GM19239 (cell line): Measurements from ENCODE around the gene PLPPR3.

Experiments
- DNase-seq: peaks from one replicate; pipeline ENCODE4 v3.0.0; 2011; ENCODE audit warnings: low spot score; ENCODE audit not compliant: insufficient read length
- FAIRE-seq: peaks from 2 replicates; lab custom pipeline; 2011; peaks lifted over from hg19 to GRCh38; lab: Jason Lieb, UNC

Gene PLPPR3, protein sequence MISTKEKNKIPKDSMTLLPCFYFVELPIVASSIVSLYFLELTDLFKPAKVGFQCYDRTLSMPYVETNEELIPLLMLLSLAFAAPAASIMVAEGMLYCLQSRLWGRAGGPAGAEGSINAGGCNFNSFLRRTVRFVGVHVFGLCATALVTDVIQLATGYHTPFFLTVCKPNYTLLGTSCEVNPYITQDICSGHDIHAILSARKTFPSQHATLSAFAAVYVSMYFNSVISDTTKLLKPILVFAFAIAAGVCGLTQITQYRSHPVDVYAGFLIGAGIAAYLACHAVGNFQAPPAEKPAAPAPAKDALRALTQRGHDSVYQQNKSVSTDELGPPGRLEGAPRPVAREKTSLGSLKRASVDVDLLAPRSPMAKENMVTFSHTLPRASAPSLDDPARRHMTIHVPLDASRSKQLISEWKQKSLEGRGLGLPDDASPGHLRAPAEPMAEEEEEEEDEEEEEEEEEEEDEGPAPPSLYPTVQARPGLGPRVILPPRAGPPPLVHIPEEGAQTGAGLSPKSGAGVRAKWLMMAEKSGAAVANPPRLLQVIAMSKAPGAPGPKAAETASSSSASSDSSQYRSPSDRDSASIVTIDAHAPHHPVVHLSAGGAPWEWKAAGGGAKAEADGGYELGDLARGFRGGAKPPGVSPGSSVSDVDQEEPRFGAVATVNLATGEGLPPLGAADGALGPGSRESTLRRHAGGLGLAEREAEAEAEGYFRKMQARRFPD

DNA sequence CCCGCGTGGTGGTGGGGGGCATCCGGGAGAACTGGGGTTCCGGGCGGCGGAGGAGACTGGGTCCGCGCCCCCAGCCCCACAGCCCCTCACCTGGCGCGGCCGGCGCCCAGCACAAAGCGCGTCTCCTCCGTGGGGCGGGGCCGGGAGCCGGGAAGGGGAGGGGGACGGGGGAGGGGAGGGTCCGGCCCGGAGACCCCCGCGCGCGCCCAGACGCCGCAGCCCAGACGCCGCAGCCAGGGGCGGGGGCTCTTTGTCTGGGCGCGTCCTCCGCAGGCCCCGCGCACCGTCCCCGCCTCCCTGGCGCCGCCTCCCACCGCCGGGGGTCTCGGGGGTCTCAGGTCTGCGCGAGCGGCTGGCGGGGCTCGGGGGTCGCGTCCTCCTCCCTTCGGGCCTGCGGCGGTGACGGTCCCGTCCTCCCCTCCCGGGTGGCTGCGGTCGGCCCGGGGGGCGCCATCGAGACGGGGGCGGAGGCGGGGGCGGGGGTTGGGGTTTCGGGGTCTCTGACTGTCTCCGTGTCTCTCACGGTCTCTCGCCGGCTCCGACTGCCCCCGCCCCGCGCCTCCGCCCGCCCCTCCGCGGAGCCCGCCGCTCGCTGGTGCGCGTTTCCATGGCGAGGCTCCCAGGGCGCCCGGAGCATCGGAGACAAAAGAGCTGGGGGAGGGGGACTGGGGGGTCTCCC is at the start of gene PLPPR3:
Gene PLPPR3 (minus strand): TSS at position 131 of the 679 bp plus-strand sequence. CDS start 396 bp downstream, outside the sequence.
- no peak for DNase-seq

DNA sequence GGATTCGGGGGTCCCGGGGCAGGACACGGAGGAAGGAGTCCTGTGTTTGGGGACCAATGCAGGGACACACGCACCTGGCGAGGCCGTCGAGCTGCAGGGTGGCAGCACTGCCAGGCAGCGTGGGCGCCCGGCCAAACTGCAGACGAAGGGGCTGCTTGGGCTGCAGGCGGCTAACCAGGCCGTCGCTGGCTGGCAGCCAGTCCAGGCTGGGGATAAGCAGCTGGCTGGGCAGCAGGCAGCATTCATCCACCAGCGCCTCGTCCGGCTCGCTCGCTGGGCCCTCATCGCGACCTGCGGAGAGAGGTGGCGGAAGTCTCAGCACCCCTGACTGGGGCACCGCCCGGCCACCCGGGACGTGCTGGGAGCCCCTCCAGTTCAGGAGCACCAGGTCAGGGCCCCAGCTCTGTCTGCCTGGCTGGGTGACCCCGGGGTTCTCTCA is 49.2 kb upstream of the PLPPR3 start:
- DNase-seq, result no peak
- FAIRE-seq, result no peak

More for the DNA sequence above, at the start of gene PLPPR3:
- FAIRE-seq, result no peak

DNA sequence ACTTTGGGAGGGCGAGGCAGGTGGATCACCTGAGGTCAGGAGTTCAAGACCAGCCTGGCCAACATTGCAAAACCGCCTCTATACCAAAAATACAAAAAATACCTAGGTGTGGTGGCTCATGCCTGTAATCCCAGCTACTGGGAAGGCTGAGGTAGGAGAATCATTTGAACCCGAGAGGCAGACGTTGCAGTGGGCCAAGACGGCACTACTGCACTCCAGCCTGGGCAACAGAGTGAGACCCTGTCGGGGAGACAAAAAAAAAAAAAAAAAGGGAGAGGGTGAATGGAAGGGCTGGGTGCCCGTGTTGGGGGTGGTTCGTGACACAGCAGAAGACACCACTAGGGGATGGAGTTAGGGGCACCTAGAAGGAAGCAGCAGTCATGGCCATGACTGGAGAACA is 48.6 kb upstream of the PLPPR3 start:
- FAIRE-seq (no peak), DNase-seq (no peak)

DNA sequence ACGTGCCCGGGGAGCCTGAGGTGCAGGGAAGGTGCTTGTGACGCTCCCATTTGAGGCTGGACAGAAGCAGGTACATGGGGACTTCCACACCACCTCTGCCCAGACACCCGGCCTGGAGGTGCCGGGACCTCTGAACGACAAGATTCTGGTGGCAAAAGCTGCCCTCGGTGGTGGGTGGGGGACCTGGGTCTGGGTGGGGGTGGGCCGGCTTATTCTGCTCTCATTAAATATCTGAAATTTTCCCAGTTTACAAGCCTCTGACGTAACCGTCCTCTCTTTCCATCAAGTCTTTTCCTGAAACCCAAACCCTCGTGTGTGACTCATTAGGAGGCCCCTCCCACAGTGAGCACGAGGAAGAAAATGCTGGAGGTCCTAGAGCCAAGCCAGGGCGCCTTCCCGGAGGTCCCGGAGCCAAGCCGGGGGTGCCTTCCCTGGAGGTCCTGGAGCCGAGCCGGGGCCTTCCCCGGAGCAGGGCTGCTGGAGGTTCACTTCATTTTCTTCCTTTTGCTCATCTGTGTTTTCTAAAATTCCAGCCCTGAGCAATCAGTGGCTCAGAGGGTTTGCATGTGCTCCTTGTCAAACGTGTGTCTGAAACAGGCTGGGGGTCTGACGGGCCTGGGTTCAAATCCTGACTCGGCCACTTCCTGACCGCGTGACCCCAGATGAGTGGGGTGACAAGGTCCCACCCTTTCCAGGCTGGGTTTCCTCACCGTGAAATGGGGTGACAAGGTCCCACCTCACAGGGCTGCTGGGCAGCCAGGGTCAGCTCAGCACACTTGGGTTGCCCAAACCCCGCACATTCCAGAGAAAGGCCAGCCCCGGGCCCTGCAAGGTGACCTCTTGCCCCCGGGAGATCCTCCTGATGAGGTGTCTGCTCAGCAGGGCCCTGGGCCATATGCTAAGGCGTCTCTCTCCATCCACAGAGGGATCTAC is 47.8 kb upstream of the PLPPR3 start:
- no peak for DNase-seq
- no peak for FAIRE-seq

DNA sequence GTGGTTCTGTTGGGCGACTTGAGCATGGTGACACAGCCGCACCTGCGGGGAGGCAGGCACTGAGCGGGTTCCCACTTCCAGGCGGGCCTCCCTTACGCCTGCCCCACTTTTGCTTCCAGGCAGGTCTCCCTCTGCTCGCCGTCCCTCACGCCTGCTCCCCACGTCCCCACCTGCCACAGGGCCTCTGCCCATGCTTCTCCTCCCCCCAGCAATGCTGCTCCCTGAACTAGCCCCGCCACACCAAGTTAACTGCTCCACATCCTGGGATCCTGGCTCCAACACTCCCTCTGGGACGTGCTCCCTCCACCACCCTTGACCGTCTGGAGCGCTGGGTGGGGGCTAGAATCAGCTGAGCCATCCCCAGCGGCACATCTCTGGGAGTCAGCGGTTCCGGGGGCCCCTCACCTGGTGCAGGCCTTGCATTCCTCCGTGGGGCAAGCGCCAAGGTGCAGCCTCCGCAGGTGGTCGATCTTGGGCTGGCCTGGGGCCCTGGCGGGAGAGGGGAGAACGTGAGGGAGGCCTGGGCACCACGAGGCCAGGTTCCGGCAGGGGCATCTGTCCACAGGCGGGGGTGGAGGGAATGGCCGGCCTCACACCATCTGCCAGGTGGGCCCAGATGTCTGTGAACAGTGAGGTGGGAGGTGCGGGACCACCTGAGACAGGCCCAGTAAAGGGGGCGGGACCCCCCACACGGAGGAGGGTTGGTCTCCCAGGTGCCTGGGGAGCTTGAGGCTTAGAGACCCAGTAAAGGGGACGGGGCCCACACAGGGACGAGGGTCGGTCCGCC is 46.9 kb upstream of the PLPPR3 start:
- DNase-seq (no peak), FAIRE-seq (no peak)

DNA sequence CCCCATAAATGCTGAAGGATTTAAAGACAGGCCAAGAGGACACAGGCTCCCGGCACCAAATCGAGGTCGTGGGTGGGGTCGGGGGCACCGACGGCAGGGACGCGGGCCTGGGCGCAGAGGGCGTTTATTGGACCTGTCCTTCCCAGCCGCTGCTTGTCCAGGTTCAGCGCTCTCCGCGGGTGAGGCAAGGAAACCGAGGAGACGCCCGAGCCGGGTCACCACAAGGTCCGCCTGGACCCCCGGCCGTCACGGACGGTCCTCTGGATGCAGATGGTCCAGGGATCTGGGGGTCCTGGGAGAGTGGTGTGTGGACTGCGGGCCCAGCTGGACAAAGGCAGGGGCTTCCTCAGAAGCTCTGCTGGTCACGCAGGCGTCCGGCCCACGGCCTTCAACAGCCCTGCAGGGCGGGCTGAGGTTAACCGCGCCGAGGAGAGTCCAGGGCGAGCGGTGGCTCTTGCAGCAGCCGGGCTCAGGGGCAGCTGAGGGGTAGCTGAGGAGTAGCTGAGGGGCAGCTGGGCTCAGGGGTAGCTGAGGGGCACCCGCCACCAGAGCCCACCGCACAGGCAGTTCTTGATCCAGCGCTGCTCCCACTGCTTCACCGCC is 46.2 kb upstream of the PLPPR3 start:
- FAIRE-seq (no peak), DNase-seq (no peak)

DNA sequence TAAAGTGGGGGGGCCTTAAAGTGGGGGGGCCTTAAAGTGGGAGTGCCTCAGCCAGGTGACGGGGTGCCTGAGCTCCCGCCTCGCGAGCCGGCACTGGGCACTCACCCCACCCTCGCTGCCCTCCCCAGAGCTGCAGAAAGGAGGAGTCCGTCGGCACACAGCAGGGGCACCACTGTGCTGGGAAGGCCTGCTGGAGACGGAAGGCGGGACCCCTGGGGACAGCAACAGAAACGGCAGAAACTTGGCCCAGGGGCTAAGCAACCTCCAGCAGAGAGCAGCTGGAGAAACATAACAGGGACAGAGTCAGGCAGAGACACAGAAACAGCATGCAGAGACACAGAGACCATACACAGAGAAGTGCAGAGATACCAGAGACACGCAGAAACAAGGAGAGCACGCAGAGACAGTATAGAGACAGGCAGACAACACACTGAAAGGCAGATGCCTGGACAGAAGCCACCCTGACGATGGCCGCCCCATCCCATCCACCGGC is 45.6 kb upstream of the PLPPR3 start:
- DNase-seq (no peak), FAIRE-seq (no peak)

DNA sequence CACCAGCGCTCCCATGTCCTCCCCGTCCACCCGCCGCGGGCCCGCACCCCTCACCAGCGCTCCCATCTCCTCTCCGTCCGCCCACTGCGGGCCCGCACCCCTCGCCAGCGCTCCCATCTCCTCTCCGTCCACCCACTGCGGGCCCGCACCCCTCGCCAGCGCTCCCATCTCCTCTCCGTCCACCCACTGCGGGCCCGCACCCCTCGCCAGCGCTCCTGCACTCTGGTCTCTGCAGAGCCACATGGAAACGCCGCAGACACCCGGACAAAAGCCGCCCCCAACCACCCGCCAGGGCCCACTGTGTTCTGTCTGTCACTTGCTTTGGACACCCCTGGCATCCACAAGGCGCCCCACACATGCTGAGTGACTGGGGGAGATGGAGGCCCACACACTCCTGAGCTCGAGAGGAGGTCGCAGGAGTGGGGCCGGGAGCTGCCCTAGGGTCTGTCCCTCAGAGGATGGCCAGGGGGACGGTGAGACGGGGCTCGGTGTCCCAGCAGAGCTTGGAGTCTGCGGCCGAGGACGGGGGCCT is 45.1 kb upstream of the PLPPR3 start:
- DNase-seq (no peak), FAIRE-seq (no peak)

DNA sequence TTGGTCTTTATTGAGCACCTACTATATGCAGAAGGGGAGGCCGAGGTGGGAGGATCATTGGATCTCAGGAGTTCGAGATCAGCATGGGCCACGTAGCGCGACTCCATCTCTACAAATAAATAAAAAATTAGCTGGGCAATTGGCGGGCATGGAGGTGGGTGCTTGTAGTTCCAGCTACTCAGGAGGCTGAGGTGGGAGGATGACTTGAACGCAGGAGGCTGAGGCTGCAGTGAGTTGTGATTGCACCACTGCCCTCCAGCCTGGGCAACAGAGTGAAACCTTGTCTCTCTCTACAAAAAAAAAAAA is 41.5 kb upstream of the PLPPR3 start:
- DNase-seq (no peak), FAIRE-seq (no peak)

DNA sequence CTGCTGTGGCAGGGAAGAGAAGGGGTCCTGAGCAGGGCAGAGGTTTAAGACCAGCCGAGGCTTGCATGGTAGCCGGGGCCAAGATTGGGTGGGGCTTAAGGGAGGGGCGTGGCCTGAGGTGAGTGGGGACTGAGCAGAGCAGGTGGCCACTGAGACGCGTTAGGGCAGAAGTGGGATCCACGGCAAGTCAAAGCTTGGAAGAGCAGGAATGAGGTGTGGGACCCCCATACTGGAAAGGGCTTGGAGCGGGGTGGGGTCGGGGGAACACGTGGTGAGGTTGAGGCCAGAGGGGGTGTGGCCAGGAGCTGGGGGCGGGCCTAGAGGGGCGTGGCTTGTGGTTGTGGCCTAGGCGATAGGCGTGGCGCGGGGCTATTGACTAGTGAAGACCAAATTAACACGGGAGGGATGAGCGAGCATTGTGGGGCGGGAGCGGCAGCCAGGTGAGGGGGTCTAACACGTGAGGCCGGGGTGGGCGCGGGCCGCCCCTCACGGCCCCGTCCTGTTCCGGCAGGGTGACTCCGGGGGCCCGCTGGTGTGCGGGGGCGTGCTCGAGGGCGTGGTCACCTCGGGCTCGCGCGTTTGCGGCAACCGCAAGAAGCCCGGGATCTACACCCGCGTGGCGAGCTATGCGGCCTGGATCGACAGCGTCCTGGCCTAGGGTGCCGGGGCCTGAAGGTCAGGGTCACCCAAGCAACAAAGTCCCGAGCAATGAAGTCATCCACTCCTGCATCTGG is 41.0 kb upstream of the PLPPR3 start:
- peak; percentile 87 for DNase-seq
- peak; percentile 84 for FAIRE-seq

DNA sequence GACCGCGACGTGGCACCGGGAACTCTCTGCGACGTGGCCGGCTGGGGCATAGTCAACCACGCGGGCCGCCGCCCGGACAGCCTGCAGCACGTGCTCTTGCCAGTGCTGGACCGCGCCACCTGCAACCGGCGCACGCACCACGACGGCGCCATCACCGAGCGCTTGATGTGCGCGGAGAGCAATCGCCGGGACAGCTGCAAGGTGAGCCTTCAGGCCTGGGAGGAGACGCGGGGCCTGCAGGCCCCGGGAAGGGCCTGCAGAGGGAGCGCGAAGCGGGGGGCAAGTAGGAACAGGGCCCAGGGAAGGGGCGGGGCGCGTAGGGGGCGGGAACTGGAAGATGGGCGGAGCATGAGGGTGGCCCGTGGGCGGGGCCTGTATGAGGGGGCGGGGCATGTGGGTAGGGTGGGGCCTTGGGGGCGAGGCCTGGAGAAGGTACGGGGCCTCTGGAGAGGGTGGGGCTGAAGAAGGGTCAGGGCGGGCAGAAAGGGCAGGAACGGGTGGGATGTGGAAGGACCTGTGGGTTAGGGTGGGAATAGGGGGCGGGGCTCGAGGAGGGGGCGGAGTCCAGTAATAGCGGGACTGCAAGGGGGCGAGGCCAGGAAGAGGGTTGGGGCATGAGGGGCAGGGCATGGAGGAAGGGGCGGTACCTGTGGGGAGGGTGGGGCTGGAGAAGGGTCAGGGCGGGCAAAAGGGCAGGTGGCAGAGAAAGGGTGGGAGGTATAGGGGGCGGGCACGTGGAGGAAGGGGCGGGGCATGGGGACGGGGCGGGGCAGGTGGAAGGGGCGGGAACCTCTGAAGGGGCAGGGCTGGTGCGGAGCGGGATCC is 40.2 kb upstream of the PLPPR3 start:
- peak; percentile 23 for FAIRE-seq

DNA sequence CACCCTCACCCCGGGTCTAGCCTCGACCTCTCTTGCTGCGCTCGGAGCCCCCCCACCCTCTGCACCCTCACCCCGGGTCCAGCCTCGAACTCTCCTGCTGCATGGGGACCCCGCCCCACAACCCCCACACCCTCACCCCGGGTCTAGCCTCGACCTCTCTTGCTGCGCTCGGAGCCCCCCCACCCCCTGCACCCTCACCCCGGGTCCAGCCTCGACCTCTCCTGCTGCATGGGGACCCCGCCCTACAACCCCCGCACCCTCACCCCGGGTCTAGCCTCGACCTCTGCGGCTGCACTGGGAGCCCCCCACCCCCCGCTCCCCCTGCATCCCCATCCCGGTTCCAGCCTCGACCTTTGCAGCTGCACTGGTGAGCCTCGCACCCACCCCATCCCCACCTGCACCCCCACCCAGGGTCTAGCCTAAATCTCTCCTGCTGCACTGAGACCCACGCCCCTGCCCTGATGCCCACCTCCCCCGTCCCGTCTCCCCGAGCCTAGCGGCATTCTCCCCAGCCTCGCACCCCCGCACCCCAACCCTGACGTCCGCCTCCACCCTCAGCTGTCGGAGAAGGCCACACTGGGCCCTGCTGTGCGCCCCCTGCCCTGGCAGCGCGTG is 39.5 kb upstream of the PLPPR3 start:
- FAIRE-seq (no peak), DNase-seq (no peak)

More for the DNA sequence above, 40.2 kb upstream of the PLPPR3 start:
- DNase-seq, result peak; percentile 69

DNA sequence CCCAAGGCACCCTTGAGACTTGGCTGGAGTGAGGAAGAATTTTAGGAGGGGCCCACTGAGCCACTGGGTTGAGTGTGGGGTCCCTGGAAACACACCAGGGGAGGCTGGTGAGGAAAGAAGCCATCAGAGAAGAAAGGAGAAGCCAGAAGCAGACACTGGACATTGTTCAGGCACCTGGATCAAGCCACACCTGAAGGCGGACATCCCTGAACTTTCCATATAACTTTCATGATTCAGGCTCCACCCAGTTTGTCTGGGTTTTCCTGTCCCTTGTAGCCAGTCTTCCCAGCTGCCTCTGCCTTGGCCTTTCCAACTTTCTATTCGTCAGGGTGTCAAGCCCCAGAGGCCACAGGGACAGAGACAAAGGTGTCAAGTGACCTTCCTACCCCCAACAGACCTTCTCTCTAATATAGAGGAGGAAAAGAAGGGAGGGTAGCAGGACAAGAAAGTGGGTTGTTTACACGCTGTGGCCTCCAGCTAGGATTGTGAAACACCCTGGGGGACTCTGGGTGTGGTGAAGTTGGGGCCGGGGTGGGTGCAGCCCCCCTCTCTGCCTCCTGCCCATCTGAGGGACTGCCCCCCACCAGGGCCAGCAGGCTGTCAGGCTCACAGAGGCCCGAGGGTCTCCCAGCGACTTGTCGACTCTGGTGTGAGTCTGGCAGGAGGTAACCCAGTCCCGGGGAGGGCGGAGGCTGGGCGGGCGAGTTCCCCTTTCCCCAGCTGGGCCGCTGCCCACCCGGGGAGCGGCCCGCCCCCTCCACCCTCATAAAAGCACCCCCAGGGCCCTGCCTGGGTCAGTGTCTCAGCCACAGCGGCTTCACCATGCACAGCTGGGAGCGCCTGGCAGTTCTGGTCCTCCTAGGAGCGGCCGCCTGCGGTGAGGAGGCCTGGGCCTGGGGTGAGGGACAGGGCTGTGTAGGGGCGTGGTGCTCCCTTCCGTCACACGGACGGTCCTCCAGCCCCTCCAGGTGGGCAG is 37.4 kb upstream of the PLPPR3 start, which contains the start of gene CFD:
Gene CFD (plus strand): TSS at position 797 of the 976 bp plus-strand sequence. CDS start 26 bp downstream, at position 823.
- FAIRE-seq, result no peak
- DNase-seq, result no peak

DNA sequence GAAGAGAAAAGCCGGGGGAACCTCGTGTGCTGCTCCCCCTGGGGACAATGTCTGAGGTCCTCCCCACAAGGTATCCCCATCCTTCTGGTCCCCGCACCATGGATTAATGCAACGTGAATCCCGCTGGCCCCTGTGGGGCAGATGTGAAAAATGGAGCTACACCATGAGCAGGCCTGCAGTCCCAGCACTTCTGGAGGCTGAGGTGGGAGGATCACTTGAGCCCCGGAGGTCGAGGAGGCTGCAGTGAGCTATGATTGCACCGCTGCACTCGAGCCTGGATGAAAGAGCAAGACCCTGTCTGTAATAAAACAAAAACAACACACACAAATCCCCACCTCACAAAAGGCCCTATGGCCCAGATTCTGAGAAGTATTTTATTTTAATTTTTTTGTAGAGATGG is 36.5 kb upstream of the PLPPR3 start:
- FAIRE-seq, result no peak
- DNase-seq, result no peak

DNA sequence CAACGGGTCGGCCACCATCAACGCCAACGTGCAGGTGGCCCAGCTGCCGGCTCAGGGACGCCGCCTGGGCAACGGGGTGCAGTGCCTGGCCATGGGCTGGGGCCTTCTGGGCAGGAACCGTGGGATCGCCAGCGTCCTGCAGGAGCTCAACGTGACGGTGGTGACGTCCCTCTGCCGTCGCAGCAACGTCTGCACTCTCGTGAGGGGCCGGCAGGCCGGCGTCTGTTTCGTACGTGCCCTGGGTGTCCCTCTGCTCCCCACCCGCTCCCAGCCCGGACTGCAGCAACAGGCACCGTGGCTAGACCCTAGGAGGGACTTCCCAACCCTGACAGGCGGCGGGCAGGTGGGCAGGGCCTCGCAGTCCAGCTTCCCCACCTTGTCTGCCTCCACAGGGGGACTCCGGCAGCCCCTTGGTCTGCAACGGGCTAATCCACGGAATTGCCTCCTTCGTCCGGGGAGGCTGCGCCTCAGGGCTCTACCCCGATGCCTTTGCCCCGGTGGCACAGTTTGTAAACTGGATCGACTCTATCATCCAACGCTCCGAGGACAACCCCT is 33.9 kb upstream of the PLPPR3 start:
- FAIRE-seq (no peak), DNase-seq (no peak)
